GM21360 (cell line): Measurements from ENCODE around the gene NDUFA6.
"Not testable (repeated sequence)": the region's sequence is repeated elsewhere in the genome, so short reads cannot be mapped to it uniquely, and the experiment has no call there.

Experiments used
- ATAC-seq: cut with Tn5 transposase; IDR thresholded peaks from one replicate; pipeline ENCODE4 v1.9.1; 2021; ENCODE audit warnings: mild to moderate bottlenecking, moderate library complexity; ENCODE audit not compliant: unreplicated experiment

Gene NDUFA6

GRCh38 chr22:42072606-42073330 lies 17.8 kb downstream of the NDUFA6 start:
- no peak for ATAC-seq

GRCh38 chr22:42071508-42071907 lies 19.1 kb downstream of the NDUFA6 start:
- not testable (repeated sequence) for ATAC-seq

- ATAC-seq = peak; percentile 79
Observed at GRCh38 chr22:42070517-42071422, 19.8 kb downstream of the NDUFA6 start, which contains the start of gene NAGA. NAGA (minus strand) TSS chr22:42070812; CDS start chr22:42070297, 515 bp downstream.

GRCh38 chr22:42069801-42070516 lies 20.6 kb downstream of the NDUFA6 start:
- ATAC-seq = peak; percentile 10

- ATAC-seq = no peak
Observed at GRCh38 chr22:42068291-42068690, 22.3 kb downstream of the NDUFA6 start.

GRCh38 chr22:42067671-42068251 lies 22.8 kb downstream of the NDUFA6 start:
- ATAC-seq = no peak

- ATAC-seq = no peak
Observed at GRCh38 chr22:42066937-42067336, 23.6 kb downstream of the NDUFA6 start.

GRCh38 chr22:42066126-42066761 lies 24.3 kb downstream of the NDUFA6 start:
- ATAC-seq = no peak

GRCh38 chr22:42065438-42066125 lies 25.0 kb downstream of the NDUFA6 start:
- ATAC-seq = no peak

GRCh38 chr22:42064629-42065028 lies 25.9 kb downstream of the NDUFA6 start:
- ATAC-seq = no peak

GRCh38 chr22:42062506-42063170 lies 27.9 kb downstream of the NDUFA6 start:
- no peak for ATAC-seq

GRCh38 chr22:42061041-42061440 lies 29.5 kb downstream of the NDUFA6 start:
- no peak for ATAC-seq

GRCh38 chr22:42060489-42060888 lies 30.1 kb downstream of the NDUFA6 start:
- no peak for ATAC-seq

- no peak for ATAC-seq
Observed at GRCh38 chr22:42056757-42057511, 33.6 kb downstream of the NDUFA6 start.

GRCh38 chr22:42052765-42053164 lies 37.8 kb downstream of the NDUFA6 start:
- no peak for ATAC-seq

GRCh38 chr22:42050641-42051180 lies 39.9 kb downstream of the NDUFA6 start:
- ATAC-seq = no peak

- no peak for ATAC-seq
Observed at GRCh38 chr22:42041784-42042183, 48.8 kb downstream of the NDUFA6 start.

GRCh38 chr22:42039271-42039670 lies 51.3 kb downstream of the NDUFA6 start:
- no peak for ATAC-seq
